Activated naive CD4-positive, alpha-beta T cell treated with anti-CD3 and anti-CD28 coated beads, Interleukin-2, amount 10 ng/mL, durations not matched to agents 7 days and 5 days (primary cell): ENCODE measurements around the gene TEX2.
A peak's percentile ranks its signal among the peaks of the same experiment; 100 is the strongest.
"Not testable (repeated sequence)": the region's sequence is repeated elsewhere in the genome, so short reads cannot be mapped to it uniquely, and the experiment has no call there.

Experiments used
- CTCF ChIA-PET: fragments of 350-600 bp; sonication (Branson Sonifier 250); formaldehyde crosslinking; loops from one replicate; lab custom pipeline; 2021; ENCODE audit warnings: antibody characterized with exemption; lab: Charles Lee
- DNase-seq: peaks from one replicate; pipeline ENCODE4 v3.0.0-alpha.2; 2020
- H3K27ac Mint-ChIP-seq: one replicate; pipeline ENCODE4 v1.8.0; 2021; ENCODE audit warnings: mild to moderate bottlenecking, moderate library complexity, mixed read lengths
- H3K27me3 Mint-ChIP-seq: one replicate; pipeline ENCODE4 v1.8.0; 2021; ENCODE audit warnings: mild to moderate bottlenecking, mixed read lengths
- H3K36me3 Mint-ChIP-seq: one replicate; pipeline ENCODE4 v1.8.0; 2021; ENCODE audit warnings: mixed read lengths
- H3K4me1 Mint-ChIP-seq: one replicate; pipeline ENCODE4 v1.8.0; 2021; ENCODE audit warnings: mixed read lengths
- H3K4me3 Mint-ChIP-seq: one replicate; pipeline ENCODE4 v1.8.0; 2021; ENCODE audit warnings: mild to moderate bottlenecking, moderate library complexity, mixed read lengths
- H3K9me3 Mint-ChIP-seq: one replicate; pipeline ENCODE4 v1.8.0; 2021; ENCODE audit warnings: mixed read lengths

The TEX2 gene

GRCh38 chr17:64219571-64219970, 43.5 kb downstream of the TEX2 start:
- no peaks in the 10 kb centered on the region for H3K27me3 Mint-ChIP-seq
- DNase-seq, result no peak
- H3K4me3 Mint-ChIP-seq, result no peak overlapping the region
- no peak overlapping the region for H3K27ac Mint-ChIP-seq
- no peaks in the 10 kb centered on the region for H3K9me3 Mint-ChIP-seq
- CTCF ChIA-PET, result no interaction called here
- H3K4me1 Mint-ChIP-seq, result peaks cover 10% of the 10 kb centered on the region
- H3K36me3 Mint-ChIP-seq, result no peaks in the 10 kb centered on the region

- Mint-ChIP-seq H3K9me3 (no peaks in the 10 kb centered on the region), H3K36me3 (peaks cover 7% of the 10 kb centered on the region), H3K27ac (no peak overlapping the region), H3K4me3 (no peak overlapping the region), H3K27me3 (no peaks in the 10 kb centered on the region), H3K4me1 (peaks cover 10% of the 10 kb centered on the region)
- CTCF ChIA-PET, result interaction anchor here (0.6 to 1.3 kb wide), 4 partner anchors 9 to 12 kb away, joined by 3 read pairs; no protein-coding TSS in a partner anchor
- DNase-seq, result peak; percentile 29
Measured at GRCh38 chr17:64218066-64218465, 45.0 kb downstream of the TEX2 start.

GRCh38 chr17:64217249-64217691, 45.8 kb downstream of the TEX2 start:
- H3K27ac Mint-ChIP-seq, result no peak overlapping the region
- no peaks in the 10 kb centered on the region for H3K27me3 Mint-ChIP-seq
- CTCF ChIA-PET, result interaction anchor here (1.2 to 1.3 kb wide), 2 partner anchors 9 to 11 kb away, joined by 3 read pairs; no protein-coding TSS in a partner anchor
- H3K4me1 Mint-ChIP-seq, result peaks cover 10% of the 10 kb centered on the region
- H3K36me3 Mint-ChIP-seq, result peaks cover 14% of the 10 kb centered on the region
- no peak overlapping the region for H3K4me3 Mint-ChIP-seq
- no peak for DNase-seq
- no peaks in the 10 kb centered on the region for H3K9me3 Mint-ChIP-seq

- DNase-seq, result no peak
- CTCF ChIA-PET, result no interaction called here
- H3K27ac Mint-ChIP-seq, result no peak overlapping the region
- peaks cover 10% of the 10 kb centered on the region for H3K4me1 Mint-ChIP-seq
- no peak overlapping the region for H3K4me3 Mint-ChIP-seq
- no peaks in the 10 kb centered on the region for H3K9me3 Mint-ChIP-seq
- H3K27me3 Mint-ChIP-seq, result no peaks in the 10 kb centered on the region
- H3K36me3 Mint-ChIP-seq, result peaks cover 16% of the 10 kb centered on the region
Measured at GRCh38 chr17:64216338-64217248, 46.5 kb downstream of the TEX2 start.

GRCh38 chr17:64216000-64216337, 47.1 kb downstream of the TEX2 start:
- H3K9me3 Mint-ChIP-seq, result no peaks in the 10 kb centered on the region
- H3K27me3 Mint-ChIP-seq, result no peaks in the 10 kb centered on the region
- H3K27ac Mint-ChIP-seq, result no peak overlapping the region
- no peak overlapping the region for H3K4me3 Mint-ChIP-seq
- no peak for DNase-seq
- peaks cover 16% of the 10 kb centered on the region for H3K36me3 Mint-ChIP-seq
- CTCF ChIA-PET, result no interaction called here
- H3K4me1 Mint-ChIP-seq, result peaks cover 10% of the 10 kb centered on the region

- CTCF ChIA-PET, result no interaction called here
- Mint-ChIP-seq H3K4me3 (no peak overlapping the region), H3K4me1 (peaks cover 10% of the 10 kb centered on the region), H3K27ac (no peak overlapping the region), H3K36me3 (peaks cover 16% of the 10 kb centered on the region), H3K27me3 (no peaks in the 10 kb centered on the region), H3K9me3 (no peaks in the 10 kb centered on the region)
- no peak for DNase-seq
Measured at GRCh38 chr17:64214950-64215349, 48.1 kb downstream of the TEX2 start.

GRCh38 chr17:64213995-64214811, 48.9 kb downstream of the TEX2 start:
- no peak for DNase-seq
- H3K27me3 Mint-ChIP-seq, result no peaks in the 10 kb centered on the region
- peaks cover 16% of the 10 kb centered on the region for H3K36me3 Mint-ChIP-seq

GRCh38 chr17:64212122-64212521, 50.9 kb downstream of the TEX2 start:
- Mint-ChIP-seq H3K27me3 (no peaks in the 10 kb centered on the region), H3K27ac (no peak overlapping the region), H3K9me3 (no peaks in the 10 kb centered on the region), H3K36me3 (peaks cover 16% of the 10 kb centered on the region), H3K4me3 (no peak overlapping the region), H3K4me1 (no peaks in the 10 kb centered on the region)
- CTCF ChIA-PET, result interaction anchor here (1.1 kb wide), 1 partner anchor 23 kb away, joined by 3 read pairs; no protein-coding TSS in a partner anchor
- DNase-seq, result no peak

More at GRCh38 chr17:64213995-64214811, 48.9 kb downstream of the TEX2 start:
- no peaks in the 10 kb centered on the region for H3K9me3 Mint-ChIP-seq
- H3K4me1 Mint-ChIP-seq, result peaks cover 10% of the 10 kb centered on the region
- CTCF ChIA-PET, result no interaction called here
- no peak overlapping the region for H3K4me3 Mint-ChIP-seq
- no peak overlapping the region for H3K27ac Mint-ChIP-seq

- Mint-ChIP-seq H3K36me3 (peaks cover 16% of the 10 kb centered on the region), H3K27ac (no peak overlapping the region), H3K9me3 (no peaks in the 10 kb centered on the region), H3K4me3 (no peak overlapping the region), H3K4me1 (no peaks in the 10 kb centered on the region), H3K27me3 (no peaks in the 10 kb centered on the region)
- no peak for DNase-seq
- CTCF ChIA-PET, result no interaction called here
Measured at GRCh38 chr17:64209983-64210382, 53.1 kb downstream of the TEX2 start.

GRCh38 chr17:64209356-64209941, 53.6 kb downstream of the TEX2 start:
- DNase-seq, result no peak
- no peaks in the 10 kb centered on the region for H3K4me1 Mint-ChIP-seq
- peaks cover 16% of the 10 kb centered on the region for H3K36me3 Mint-ChIP-seq
- H3K9me3 Mint-ChIP-seq, result no peaks in the 10 kb centered on the region
- no peak overlapping the region for H3K4me3 Mint-ChIP-seq
- H3K27ac Mint-ChIP-seq, result no peak overlapping the region
- no peaks in the 10 kb centered on the region for H3K27me3 Mint-ChIP-seq
- CTCF ChIA-PET, result interaction anchor here (1.0 kb wide), 1 partner anchor 9 kb away, joined by 3 read pairs; no protein-coding TSS in a partner anchor

GRCh38 chr17:64208656-64209055, 54.4 kb downstream of the TEX2 start:
- H3K27me3 Mint-ChIP-seq, H3K4me1 Mint-ChIP-seq, H3K4me3 Mint-ChIP-seq, H3K27ac Mint-ChIP-seq, H3K9me3 Mint-ChIP-seq, DNase-seq: not testable (repeated sequence)
- peaks cover 14% of the 10 kb centered on the region for H3K36me3 Mint-ChIP-seq
- CTCF ChIA-PET, result interaction anchor here (0.7 to 1.0 kb wide), 2 partner anchors 9 to 180 kb away, joined by 3 read pairs; no protein-coding TSS in a partner anchor

GRCh38 chr17:64205804-64206203, 57.3 kb downstream of the TEX2 start:
- no peaks in the 10 kb centered on the region for H3K27me3 Mint-ChIP-seq
- H3K27ac Mint-ChIP-seq, result no peak overlapping the region
- H3K36me3 Mint-ChIP-seq, result peaks cover under 1% of the 10 kb centered on the region
- no peaks in the 10 kb centered on the region for H3K9me3 Mint-ChIP-seq
- DNase-seq, result no peak
- H3K4me1 Mint-ChIP-seq, result peaks cover 4% of the 10 kb centered on the region
- CTCF ChIA-PET, result interaction anchor here (1.0 kb wide), 1 partner anchor 12 kb away, joined by 3 read pairs; no protein-coding TSS in a partner anchor
- H3K4me3 Mint-ChIP-seq, result no peak overlapping the region

GRCh38 chr17:64203630-64204029, 59.4 kb downstream of the TEX2 start:
- CTCF ChIA-PET, result no interaction called here
- H3K27ac Mint-ChIP-seq, result no peak overlapping the region
- H3K9me3 Mint-ChIP-seq, result no peaks in the 10 kb centered on the region

More at GRCh38 chr17:64203630-64204029, 59.4 kb downstream of the TEX2 start:
- Mint-ChIP-seq H3K36me3 (peaks cover 2% of the 10 kb centered on the region), H3K4me1 (peaks cover 9% of the 10 kb centered on the region), H3K4me3 (no peak overlapping the region), H3K27me3 (no peaks in the 10 kb centered on the region)
- no peak for DNase-seq
